Stimulated activated CD4-positive, alpha-beta T cell treated with anti-CD3 and anti-CD28 coated beads, Interleukin-1b, Interleukin-23, amount 100 ng/mL, for 24 hours (primary cell): ENCODE data around the gene BCL2L2.

Source experiments
- DNase-seq, 4 experiments: peaks; one replicate each; pipeline ENCODE4 v3.0.0-alpha.2; 2020; ENCODE audit warnings: low read depth in 4 of 4, low spot score in 1 of 4

Gene BCL2L2

GRCh38 chr14:23299986-23300686, 6.5 kb upstream of the BCL2L2 start:
- DNase-seq, result no peak

DNA sequence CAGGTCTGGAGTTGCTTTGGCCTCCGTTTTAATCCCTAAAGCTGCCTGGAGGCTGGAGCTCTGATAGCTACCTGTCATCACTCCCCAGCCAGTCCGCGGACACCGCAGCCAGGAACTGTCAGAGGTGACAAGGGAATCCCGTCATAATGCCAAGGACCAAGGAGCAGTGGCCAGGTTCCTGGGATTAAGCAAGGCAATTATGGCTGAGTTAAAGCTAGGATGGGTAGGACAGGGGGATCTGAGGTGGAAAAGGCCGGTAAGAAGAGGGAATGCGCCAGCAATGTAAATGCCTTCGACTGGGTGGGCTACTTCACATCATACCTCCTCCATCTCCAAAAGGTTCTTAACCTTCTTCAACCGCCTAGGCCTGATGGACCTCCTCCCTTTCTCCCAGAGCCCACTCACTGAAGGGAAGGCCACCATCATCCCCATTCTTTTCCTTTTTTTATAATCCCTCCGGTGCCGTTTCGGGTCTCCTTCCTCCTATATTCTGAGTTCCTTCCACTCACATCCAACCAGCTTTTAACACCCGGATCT, 5.9 kb upstream of the BCL2L2 start:
- no peak for DNase-seq

DNA sequence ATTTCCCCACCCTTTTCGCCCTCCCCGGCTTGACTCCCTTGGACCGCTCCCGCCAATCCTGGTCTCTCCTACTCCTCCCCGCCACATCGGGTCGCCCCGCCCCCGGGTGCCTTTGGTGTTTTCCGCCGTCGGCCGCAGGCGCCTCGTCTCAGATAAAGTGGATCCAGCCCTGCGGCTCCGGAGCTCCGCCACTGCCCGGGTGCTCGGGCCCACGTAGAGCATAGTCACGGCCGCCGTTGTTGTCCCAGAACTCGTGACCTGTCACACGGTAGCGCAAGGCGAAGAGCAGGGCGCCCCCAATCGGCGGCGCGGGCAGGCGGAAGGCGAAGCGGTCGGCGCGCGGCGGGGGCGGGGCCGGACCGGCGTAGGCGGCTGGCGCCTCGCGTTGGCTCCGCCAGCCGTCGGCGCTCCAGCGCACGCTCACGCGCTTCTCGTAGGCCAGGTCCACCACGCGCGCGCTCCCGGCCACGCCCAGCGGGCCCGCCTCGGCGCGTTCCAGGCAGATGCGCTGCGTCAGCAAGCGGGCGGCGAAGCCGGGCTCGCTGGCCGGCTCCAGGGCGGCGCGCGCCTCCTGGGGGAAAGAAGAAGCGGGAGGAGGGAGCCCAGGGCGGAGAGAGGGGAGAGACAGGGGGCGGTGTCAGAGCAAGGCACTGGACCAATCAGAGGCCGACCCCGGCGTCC, 5.2 kb upstream of the BCL2L2 start:
- peak; percentile 92 to 95 (median 94) for DNase-seq

DNA sequence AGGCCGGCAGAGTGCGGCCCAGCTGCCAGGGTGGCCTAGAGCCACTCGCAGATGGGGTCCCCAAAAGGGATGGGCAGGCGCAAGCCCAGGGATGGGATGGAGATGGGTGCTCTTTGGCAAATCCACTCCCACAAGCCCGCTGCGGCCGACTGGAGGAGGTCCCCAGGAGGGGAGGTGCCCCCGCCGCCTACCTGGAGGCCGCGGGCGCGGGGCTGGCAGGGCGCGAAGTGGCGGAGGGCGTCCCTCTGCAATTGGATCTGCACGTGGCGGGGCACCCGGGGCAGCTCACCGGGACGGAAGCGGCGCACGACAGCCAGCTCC, 4.7 kb upstream of the BCL2L2 start:
- DNase-seq, result peak in 1 of 4 experiments; percentile 45

DNA sequence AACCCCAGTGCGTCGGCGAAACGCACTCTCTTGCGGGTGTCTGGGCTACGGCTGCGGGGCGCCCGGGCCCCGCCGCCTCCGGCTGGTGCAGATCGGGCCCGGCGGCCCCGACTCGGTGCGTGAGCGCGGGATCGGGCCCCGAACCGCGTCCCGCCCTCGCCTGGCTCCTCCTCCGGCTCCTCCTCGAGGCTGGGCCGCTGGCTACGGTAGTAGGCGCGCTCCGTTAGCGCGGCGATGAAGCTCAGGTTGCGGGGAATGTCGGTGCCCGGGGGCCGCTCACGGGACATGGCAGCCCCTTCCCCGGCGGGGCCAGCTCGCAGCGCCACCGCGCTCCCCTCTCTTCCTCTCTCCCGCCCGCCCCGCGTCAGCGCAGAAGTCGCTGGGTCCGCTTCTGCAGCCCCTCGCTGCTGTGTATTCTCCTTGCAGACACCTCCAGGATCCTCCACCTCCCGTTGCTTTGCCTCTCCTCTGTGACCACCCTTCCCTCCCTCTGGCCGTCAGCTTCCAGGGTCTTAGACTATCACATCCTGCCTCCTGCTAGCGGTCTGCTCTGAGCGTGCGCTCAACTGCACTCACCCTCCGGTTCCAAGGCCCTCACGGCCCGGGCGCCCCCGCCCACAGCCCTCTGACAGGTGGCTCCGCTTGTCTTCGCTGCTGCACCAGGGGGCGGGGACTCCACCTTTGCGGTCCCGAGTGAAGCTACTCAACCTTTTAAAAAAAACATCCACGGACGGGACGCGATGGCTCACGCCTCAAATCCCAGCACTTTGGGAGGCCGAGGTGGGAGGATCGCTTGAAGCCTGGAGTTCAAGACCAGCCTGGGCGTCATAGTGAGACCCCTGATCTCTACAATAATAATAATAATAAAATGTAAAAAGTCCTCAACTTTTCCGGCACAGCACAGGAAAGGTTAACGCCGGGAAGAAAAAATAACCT, 4.1 kb upstream of the BCL2L2 start, which contains the start of gene PPP1R3E:
Gene PPP1R3E (minus strand): TSS at position 570 of the 936 bp plus-strand sequence. CDS start 283 bp downstream, at position 287.
- peak; percentile 59 to 90 (median 71) for DNase-seq

- DNase-seq, result no peak
Measured at GRCh38 chr14:23307146-23307530, 505 bp downstream of the BCL2L2 start.

- DNase-seq, result no peak
Measured at GRCh38 chr14:23307687-23308644, 1.3 kb downstream of the BCL2L2 start.

GRCh38 chr14:23308721-23309445, 2.2 kb downstream of the BCL2L2 start:
- DNase-seq, result no peak

DNA sequence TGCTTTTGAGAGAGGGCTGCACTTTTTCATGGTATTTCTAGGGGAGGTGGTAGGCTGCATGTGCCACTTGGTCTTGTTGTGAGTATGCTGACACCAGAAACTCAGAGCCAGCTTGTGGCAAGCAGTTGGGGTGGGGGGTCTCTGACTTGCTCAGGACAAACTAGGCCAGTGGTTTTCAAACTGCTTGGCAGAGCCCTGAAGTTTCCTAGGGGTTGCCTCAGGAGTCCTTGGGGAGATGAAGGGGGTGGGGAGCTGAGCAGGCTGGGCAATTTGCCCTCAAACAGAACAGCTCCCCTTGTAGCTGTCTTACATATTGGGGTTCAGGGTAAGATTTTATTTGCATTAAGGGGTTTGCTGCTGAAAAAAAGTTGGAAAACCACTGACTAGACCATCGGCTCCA, 3.9 kb downstream of the BCL2L2 start:
- no peak for DNase-seq

- no peak for DNase-seq
Measured at GRCh38 chr14:23316300-23316699, 9.7 kb downstream of the BCL2L2 start.

DNA sequence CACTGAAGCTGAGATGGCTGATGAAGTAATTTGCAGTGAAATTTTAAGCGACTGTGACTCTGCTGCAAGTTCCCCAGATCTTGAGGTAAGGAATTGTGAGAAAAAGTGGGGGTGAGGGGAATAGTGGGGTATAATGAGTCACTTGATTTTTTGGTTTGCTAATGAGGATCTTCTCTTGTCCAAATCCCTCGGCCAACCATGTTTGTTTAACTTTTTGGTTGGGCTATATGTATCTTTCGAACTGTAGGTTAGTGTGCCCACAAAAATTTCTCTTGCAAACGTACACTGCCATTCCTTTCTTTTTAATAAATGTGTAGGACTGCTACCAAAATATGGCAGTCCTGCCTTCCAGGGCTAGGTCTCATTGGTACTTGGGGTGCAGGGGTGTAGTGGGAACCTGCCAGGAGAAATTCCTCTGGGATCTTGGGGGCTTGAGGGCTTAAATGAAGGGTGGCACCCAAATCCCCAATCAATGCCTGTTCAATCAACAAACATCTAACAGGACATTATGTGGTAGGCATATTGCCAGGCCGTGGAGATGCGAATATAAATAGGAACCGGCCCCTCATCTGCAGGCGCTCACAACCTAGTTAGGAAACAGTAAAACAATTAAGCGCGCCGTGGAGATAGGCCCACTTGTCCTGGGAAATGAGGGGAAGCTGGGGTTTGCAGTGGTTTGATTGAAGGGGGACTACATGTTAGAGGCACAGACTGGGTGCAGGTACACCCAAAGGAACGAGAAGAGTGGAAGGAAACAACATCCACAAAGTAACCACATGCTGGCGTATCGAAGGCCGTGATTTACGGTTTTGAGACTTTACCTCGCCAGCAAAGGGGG, 13.3 kb downstream of the BCL2L2 start:
- no peak for DNase-seq

- peak; percentile 84 to 95 (median 90) for DNase-seq
Measured at GRCh38 chr14:23320584-23321571, 14.2 kb downstream of the BCL2L2 start, which contains the start of gene PABPN1. Gene PABPN1 (plus strand): TSS chr14:23321457. CDS start chr14:23321470, 13 bp downstream.

- DNase-seq, result peak in 2 of 4 experiments; percentile 23 to 50
Measured at GRCh38 chr14:23321572-23322547, 15.2 kb downstream of the BCL2L2 start.

GRCh38 chr14:23322568-23323517, 16.2 kb downstream of the BCL2L2 start:
- DNase-seq, result no peak

- DNase-seq, result no peak
Measured at GRCh38 chr14:23323838-23324454, 17.3 kb downstream of the BCL2L2 start.
